ENCODE results near the gene STRBP. TPM values are rescaled to one million over a fixed set of nuclear protein-coding genes. Genes with fewer than 3 reads are reported as not detected.

STRBP gene
- total RNA-seq, 1 experiment from 2014 or later = 40.3 TPM

DNA sequence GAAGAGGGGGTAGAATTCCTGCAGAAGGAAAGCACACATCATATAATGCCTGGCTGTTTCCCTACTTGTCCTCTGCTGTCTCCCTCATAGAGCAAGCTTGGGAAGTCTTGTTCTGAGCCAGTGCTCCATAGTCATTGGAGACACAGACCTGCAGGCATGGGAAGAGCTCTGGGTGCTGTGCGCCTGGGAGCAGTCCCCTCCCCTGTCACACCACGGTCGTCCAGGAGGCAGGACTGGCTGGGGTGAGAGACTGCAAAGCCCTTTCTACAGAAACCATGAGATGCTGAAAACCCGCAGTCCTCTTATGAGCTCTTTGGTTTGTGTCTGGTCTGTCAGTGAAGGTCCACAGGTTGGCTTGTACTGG, 170.3 kb downstream of the STRBP start:
- no peaks in the 10 kb centered on the region for H3K4me1 ChIP-seq (ENCODE audit: control insufficient read depth, insufficient read depth, low read length)
- CTCF ChIA-PET = no interaction called here
- ATAC-seq (no peak), DNase-seq (ENCODE audit: low read depth, low spot score) (no peak)
- no peaks in the 10 kb centered on the region for H3K9me3 ChIP-seq (ENCODE audit: control insufficient read depth, insufficient read depth, low read depth, low read length)
- no TSS peak for BruUV-seq (replicated peaks)
- in situ Hi-C loops (cut with HindIII; ENCODE audit: low pct_unique_long_range_greater_than_20kb, low sequenced_read_pairs) (no loop called here), intact Hi-C loops (cut with micrococcal nuclease; ENCODE audit: unreplicated experiment) (no loop called here)
- peaks cover 6% of the 10 kb centered on the region for H3K36me3 ChIP-seq (ENCODE audit: control insufficient read depth, insufficient read depth, low read length)
- no peaks in the 10 kb centered on the region for H3K27me3 ChIP-seq (ENCODE audit: control insufficient read depth, insufficient read depth, low read length)
- POLR2A ChIA-PET = no interaction called here
- TF ChIP-seq, protein P1, sequence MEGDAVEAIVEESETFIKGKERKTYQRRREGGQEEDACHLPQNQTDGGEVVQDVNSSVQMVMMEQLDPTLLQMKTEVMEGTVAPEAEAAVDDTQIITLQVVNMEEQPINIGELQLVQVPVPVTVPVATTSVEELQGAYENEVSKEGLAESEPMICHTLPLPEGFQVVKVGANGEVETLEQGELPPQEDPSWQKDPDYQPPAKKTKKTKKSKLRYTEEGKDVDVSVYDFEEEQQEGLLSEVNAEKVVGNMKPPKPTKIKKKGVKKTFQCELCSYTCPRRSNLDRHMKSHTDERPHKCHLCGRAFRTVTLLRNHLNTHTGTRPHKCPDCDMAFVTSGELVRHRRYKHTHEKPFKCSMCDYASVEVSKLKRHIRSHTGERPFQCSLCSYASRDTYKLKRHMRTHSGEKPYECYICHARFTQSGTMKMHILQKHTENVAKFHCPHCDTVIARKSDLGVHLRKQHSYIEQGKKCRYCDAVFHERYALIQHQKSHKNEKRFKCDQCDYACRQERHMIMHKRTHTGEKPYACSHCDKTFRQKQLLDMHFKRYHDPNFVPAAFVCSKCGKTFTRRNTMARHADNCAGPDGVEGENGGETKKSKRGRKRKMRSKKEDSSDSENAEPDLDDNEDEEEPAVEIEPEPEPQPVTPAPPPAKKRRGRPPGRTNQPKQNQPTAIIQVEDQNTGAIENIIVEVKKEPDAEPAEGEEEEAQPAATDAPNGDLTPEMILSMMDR (IDR thresholded peaks at IDR 0.05) = no peak
- no peak for TF ChIP-seq POLR2AphosphoS5 (IDR thresholded peaks at IDR 0.05; ENCODE audit: low read depth, low read length)
- no peak for TF ChIP-seq SIN3A (IDR thresholded peaks at IDR 0.05; ENCODE audit: borderline replicate concordance, insufficient read depth, low read depth, low read length)
- TF ChIP-seq TCF7L2 (IDR thresholded peaks at IDR 0.05; ENCODE audit: low read depth, low read length) = no peak
- TF ChIP-seq, protein P2, sequence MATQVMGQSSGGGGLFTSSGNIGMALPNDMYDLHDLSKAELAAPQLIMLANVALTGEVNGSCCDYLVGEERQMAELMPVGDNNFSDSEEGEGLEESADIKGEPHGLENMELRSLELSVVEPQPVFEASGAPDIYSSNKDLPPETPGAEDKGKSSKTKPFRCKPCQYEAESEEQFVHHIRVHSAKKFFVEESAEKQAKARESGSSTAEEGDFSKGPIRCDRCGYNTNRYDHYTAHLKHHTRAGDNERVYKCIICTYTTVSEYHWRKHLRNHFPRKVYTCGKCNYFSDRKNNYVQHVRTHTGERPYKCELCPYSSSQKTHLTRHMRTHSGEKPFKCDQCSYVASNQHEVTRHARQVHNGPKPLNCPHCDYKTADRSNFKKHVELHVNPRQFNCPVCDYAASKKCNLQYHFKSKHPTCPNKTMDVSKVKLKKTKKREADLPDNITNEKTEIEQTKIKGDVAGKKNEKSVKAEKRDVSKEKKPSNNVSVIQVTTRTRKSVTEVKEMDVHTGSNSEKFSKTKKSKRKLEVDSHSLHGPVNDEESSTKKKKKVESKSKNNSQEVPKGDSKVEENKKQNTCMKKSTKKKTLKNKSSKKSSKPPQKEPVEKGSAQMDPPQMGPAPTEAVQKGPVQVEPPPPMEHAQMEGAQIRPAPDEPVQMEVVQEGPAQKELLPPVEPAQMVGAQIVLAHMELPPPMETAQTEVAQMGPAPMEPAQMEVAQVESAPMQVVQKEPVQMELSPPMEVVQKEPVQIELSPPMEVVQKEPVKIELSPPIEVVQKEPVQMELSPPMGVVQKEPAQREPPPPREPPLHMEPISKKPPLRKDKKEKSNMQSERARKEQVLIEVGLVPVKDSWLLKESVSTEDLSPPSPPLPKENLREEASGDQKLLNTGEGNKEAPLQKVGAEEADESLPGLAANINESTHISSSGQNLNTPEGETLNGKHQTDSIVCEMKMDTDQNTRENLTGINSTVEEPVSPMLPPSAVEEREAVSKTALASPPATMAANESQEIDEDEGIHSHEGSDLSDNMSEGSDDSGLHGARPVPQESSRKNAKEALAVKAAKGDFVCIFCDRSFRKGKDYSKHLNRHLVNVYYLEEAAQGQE (IDR thresholded peaks at IDR 0.05; ENCODE audit: insufficient read depth in 1 of 2, low read depth in 2 of 2, low read length in 1 of 2) = no peak
- H3K27ac ChIP-seq (ENCODE audit: low read length) = no peak overlapping the region
- H3K4me3 ChIP-seq (ENCODE audit: low read depth in 2 of 2, low read length in 2 of 2) = no peak overlapping the region

DNA sequence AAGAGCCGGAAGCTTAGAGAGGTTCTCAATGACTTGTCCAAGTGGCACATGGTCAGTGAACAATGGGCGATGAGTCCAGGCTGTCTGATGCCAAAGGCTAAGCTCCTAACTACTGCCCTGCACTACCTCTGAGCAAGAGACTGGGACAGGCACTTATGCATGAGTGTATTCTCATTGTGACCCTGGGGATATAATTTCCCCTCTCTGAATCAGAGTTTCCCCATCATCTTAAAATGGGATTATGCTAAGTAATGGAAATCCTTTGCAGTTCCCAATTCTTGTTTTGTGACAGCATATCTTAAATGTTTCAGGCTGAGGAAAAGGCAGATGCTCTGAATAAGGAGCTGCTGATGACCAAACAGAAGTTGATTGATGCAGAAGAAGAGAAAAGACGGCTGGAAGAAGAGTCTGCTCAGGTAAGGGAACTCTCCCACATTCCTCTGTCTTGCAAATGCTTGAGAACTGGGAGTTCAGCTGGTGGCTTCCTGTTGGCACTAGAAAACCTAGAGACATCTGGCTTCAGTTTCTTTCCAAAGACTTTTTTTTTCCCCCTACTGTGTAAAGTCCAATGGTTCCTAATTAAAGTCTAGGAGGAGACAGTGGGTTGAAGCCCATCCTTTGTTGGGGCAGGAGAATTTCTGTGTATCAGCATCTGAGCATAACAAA, 170.8 kb downstream of the STRBP start:
- no peaks in the 10 kb centered on the region for H3K4me1 ChIP-seq (ENCODE audit: control insufficient read depth, insufficient read depth, low read length)
- ATAC-seq (no peak), DNase-seq (ENCODE audit: low read depth, low spot score) (no peak)
- no peak overlapping the region for H3K4me3 ChIP-seq (ENCODE audit: low read depth in 2 of 2, low read length in 2 of 2)
- TF ChIP-seq TCF7L2 (IDR thresholded peaks at IDR 0.05; ENCODE audit: low read depth, low read length) = no peak
- TF ChIP-seq SIN3A (IDR thresholded peaks at IDR 0.05; ENCODE audit: borderline replicate concordance, insufficient read depth, low read depth, low read length) = no peak
- TF ChIP-seq POLR2AphosphoS5 (IDR thresholded peaks at IDR 0.05; ENCODE audit: low read depth, low read length) = no peak
- TF ChIP-seq, protein P2 (IDR thresholded peaks at IDR 0.05; ENCODE audit: insufficient read depth in 1 of 2, low read depth in 2 of 2, low read length in 1 of 2) = no peak
- TF ChIP-seq, protein P1 (IDR thresholded peaks at IDR 0.05) = no peak
- H3K27me3 ChIP-seq (ENCODE audit: control insufficient read depth, insufficient read depth, low read length) = no peaks in the 10 kb centered on the region
- in situ Hi-C loops (cut with HindIII; ENCODE audit: low pct_unique_long_range_greater_than_20kb, low sequenced_read_pairs) (no loop called here), intact Hi-C loops (cut with micrococcal nuclease; ENCODE audit: unreplicated experiment) (no loop called here)
- BruUV-seq (replicated peaks) = no TSS peak
- ChIA-PET POLR2A (no interaction called here), CTCF (no interaction called here)
- H3K9me3 ChIP-seq (ENCODE audit: control insufficient read depth, insufficient read depth, low read depth, low read length) = no peaks in the 10 kb centered on the region
- no peak overlapping the region for H3K27ac ChIP-seq (ENCODE audit: low read length)
- peaks cover 6% of the 10 kb centered on the region for H3K36me3 ChIP-seq (ENCODE audit: control insufficient read depth, insufficient read depth, low read length)

All from Panc1 (cell line).